ENCODE data around the gene SALL2.

The SALL2 gene

GRCh38 chr14:21525962-21526671, at the start of gene SALL2:
Gene SALL2, minus strand, starts transcription at chr14:21526346. Its CDS starts 219 bp downstream, at chr14:21526127.
- DNase-seq (ENCODE audit: low spot score), result peak; percentile 79
- in situ Hi-C loops (cut with MboI; ENCODE audit: low pct_unique_long_range_greater_than_20kb, low sequenced_read_pairs, unreplicated experiment), result no loop called here
- TF ChIP-seq, protein P1, sequence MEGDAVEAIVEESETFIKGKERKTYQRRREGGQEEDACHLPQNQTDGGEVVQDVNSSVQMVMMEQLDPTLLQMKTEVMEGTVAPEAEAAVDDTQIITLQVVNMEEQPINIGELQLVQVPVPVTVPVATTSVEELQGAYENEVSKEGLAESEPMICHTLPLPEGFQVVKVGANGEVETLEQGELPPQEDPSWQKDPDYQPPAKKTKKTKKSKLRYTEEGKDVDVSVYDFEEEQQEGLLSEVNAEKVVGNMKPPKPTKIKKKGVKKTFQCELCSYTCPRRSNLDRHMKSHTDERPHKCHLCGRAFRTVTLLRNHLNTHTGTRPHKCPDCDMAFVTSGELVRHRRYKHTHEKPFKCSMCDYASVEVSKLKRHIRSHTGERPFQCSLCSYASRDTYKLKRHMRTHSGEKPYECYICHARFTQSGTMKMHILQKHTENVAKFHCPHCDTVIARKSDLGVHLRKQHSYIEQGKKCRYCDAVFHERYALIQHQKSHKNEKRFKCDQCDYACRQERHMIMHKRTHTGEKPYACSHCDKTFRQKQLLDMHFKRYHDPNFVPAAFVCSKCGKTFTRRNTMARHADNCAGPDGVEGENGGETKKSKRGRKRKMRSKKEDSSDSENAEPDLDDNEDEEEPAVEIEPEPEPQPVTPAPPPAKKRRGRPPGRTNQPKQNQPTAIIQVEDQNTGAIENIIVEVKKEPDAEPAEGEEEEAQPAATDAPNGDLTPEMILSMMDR (IDR thresholded peaks at IDR 0.05; ENCODE audit: extremely low read depth, insufficient read depth, missing control alignments), result no peak

DNA sequence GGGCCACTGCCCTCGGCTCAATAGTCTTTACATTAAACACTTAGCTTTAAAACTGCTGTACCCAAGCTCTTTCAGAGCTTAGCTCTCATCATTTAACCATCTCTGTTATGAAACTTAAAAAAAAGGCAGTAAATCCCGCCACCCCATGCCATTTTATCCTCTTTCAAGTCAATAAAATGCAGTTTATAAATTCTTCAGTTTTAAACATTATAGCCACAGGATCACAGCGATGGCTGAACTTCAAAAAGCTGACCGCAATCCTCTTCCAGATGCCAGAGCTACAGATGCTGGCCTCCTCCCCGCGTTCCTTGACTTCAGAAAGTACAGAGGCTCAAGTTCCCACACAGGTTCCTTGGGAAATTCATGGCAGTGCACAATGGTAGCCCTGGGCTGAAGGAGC, 49.5 kb upstream of the SALL2 start:
- TF ChIP-seq, protein P1 (IDR thresholded peaks at IDR 0.05; ENCODE audit: extremely low read depth, insufficient read depth, missing control alignments), result no peak
- in situ Hi-C loops (cut with MboI; ENCODE audit: low pct_unique_long_range_greater_than_20kb, low sequenced_read_pairs, unreplicated experiment), result no loop called here
- no peak for DNase-seq (ENCODE audit: low spot score)

DNA sequence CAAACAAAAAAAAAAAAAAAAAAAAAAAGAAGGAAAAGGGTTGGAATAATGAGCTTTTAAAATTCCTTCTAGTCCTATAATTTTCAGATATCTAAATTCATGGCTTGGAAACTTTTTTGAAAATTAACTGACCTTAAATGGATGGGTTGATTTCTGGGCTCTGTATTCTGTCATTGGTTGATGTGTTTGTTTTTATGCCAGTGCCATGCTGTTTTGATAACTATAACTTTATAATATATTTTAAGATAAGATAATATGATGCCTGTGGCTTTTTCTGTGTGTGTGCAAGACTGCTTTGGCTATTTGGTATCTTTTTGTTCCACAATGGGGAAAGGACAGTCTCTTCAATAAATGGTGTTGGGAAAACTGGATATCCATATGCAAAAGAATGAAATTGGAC, 46.5 kb upstream of the SALL2 start:
- TF ChIP-seq, protein P1 (IDR thresholded peaks at IDR 0.05; ENCODE audit: extremely low read depth, insufficient read depth, missing control alignments), result no peak
- in situ Hi-C loops (cut with MboI; ENCODE audit: low pct_unique_long_range_greater_than_20kb, low sequenced_read_pairs, unreplicated experiment), result no loop called here

GRCh38 chr14:21558703-21559170, 32.6 kb upstream of the SALL2 start:
- no peak for DNase-seq (ENCODE audit: low spot score)

More for the DNA sequence above, 46.5 kb upstream of the SALL2 start:
- no peak for DNase-seq (ENCODE audit: low spot score)

DNA sequence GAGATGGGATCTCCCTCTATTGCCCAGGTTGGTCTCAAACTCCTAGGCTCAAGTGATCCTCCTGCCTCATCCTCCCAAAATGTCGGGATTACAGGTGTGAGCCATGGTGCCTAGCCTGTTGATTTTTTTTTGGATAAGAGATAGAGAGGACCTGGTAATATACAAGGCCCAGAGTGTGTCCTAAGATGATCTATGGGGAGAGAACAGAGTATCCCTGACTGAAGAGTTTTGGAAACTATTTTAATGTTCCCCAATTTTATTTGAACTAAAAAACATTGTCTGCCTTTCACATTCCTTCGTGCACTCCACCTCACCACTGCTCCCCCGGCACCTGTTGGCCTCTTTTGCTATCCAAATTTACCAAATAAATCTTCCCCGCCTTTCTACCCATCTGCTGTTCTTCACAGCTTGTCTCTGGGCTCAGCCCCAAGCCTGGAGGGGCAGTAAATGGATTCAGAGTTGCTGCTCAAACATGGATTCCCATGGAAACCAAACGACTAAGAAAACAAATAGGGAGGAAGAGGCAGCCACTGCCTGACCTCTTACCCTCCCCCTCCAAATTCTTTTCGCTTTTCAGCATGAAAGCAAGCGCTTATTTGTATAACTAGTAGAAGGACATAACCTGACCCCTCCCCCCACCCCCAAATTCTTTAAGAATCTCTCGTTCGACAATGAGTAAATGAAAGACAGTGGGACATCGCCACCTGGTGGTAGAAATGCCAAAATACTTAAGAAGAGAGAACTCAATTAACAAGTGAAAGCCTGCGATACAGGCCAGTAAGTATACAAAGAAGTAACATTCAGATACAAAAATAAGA, 31.1 kb upstream of the SALL2 start:
- DNase-seq (ENCODE audit: low spot score), result peak; percentile 69
- TF ChIP-seq, protein P1 (IDR thresholded peaks at IDR 0.05; ENCODE audit: extremely low read depth, insufficient read depth, missing control alignments), result peak; percentile 61
- in situ Hi-C loops (cut with MboI; ENCODE audit: low pct_unique_long_range_greater_than_20kb, low sequenced_read_pairs, unreplicated experiment), result no loop called here

More at GRCh38 chr14:21558703-21559170, 32.6 kb upstream of the SALL2 start:
- TF ChIP-seq, protein P1 (IDR thresholded peaks at IDR 0.05; ENCODE audit: extremely low read depth, insufficient read depth, missing control alignments), result no peak
- in situ Hi-C loops (cut with MboI; ENCODE audit: low pct_unique_long_range_greater_than_20kb, low sequenced_read_pairs, unreplicated experiment), result no loop called here

DNA sequence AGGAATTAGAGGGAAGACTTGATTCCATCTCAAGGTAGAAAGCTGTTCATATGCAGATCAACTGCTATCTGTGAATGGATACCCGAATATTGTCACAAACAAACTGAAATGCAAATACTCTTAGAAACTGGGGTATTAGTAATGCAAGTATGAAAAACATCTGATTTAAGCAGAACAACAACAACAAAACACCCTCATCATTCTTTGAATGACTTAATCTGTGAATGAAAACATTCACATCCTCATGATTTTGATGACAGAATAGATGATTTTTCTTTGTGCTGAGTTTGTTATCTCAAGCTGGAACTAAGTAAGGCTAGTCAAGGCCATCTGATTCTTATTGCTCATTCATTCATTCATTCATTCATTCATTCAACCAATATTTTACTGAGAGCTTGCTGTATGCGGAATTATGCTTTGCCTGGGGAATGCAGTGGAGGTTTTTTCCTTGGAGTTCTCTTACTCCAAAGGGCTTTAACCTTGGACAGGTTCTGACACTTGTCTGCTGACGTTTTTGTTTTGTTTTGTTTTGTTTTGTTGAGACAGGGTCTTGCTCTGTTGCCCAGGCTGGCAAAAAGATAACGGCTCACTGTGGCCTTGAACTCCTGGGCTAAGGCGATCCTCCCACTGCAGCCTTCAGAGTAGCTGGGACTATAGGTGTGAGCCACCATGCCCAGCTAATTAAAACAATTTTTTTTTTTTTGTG, 30.4 kb upstream of the SALL2 start:
- no peak for DNase-seq (ENCODE audit: low spot score)
- TF ChIP-seq, protein P1 (IDR thresholded peaks at IDR 0.05; ENCODE audit: extremely low read depth, insufficient read depth, missing control alignments), result no peak
- in situ Hi-C loops (cut with MboI; ENCODE audit: low pct_unique_long_range_greater_than_20kb, low sequenced_read_pairs, unreplicated experiment), result no loop called here
